Measurements from ENCODE around the gene RAB44.

DNA sequence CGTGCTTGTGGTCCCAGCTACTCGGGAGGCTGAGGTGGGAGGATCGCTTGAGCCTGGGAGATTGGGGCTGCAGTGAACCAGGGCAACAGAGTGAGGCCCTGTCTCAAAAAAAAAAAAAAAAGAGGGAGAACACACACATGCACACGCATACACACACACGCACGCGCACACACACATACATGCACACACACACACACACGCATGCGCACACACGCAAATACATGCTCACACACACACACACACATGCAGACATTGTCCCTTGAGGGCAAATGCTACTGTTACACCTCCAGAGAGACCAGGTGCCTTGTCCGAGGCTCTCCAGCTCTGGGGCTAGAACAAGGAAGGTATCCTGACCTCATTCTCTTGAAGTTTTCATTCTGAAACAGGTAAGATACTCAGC, 64.5 kb downstream of the RAB44 start:
- TF ChIP-seq POLR2A (IDR thresholded peaks at IDR 0.05; ENCODE audit: low read depth, low read length), result no peak
- no peak for TF ChIP-seq POLR2AphosphoS5 (IDR thresholded peaks at IDR 0.05; ENCODE audit: low read depth, low read length)

Measured in GM12891 (cell line).